Measurements from ENCODE around the gene TRAF3.

DNA sequence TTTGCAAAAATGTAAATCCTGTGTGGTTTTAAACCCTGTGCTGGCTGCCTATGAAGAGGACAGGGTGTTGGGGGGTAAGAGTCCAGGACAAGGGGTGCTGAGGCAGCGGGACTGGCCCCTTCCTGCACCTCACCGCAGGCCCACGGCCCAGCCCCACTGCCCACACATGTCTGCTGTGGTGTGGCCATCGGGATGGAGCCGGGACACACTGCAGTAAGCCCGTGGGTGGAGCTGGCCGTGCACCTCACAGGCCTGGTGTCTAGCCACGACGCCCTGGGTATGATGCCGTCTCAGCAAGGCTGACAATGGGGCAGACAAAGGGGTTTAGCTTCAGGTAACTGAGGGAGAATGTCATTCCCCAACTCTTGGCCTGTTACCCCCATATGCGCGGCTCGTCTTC, 164.8 kb downstream of the TRAF3 start:
- TF ChIP-seq, protein P1, sequence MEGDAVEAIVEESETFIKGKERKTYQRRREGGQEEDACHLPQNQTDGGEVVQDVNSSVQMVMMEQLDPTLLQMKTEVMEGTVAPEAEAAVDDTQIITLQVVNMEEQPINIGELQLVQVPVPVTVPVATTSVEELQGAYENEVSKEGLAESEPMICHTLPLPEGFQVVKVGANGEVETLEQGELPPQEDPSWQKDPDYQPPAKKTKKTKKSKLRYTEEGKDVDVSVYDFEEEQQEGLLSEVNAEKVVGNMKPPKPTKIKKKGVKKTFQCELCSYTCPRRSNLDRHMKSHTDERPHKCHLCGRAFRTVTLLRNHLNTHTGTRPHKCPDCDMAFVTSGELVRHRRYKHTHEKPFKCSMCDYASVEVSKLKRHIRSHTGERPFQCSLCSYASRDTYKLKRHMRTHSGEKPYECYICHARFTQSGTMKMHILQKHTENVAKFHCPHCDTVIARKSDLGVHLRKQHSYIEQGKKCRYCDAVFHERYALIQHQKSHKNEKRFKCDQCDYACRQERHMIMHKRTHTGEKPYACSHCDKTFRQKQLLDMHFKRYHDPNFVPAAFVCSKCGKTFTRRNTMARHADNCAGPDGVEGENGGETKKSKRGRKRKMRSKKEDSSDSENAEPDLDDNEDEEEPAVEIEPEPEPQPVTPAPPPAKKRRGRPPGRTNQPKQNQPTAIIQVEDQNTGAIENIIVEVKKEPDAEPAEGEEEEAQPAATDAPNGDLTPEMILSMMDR (conservative IDR thresholded peaks at IDR 0.05 in 1 of 2, IDR thresholded peaks at IDR 0.05 in 1 of 2; ENCODE audit: extremely low read depth in 1 of 2, insufficient read depth in 1 of 2, low read depth in 1 of 2, low read length in 2 of 2): no peak
- no peak for TF ChIP-seq EZH2 (IDR thresholded peaks at IDR 0.05; ENCODE audit: borderline replicate concordance, low read length)
